ENCODE measurements around the gene ACOT11.

GRCh38 chr1:54604572-54605370 is 56.7 kb downstream of the ACOT11 start:
- TF ChIP-seq POLR2A (IDR thresholded peaks at IDR 0.05) (no peak), CTCF (IDR thresholded peaks at IDR 0.05) (no peak), POLR2AphosphoS5 (IDR thresholded peaks at IDR 0.05) (no peak)

Data from breast epithelium (tissue), 3 donors.